LNCaP clone FGC (cell line): Measurements from ENCODE around the gene TRMT44.
"Not testable (repeated sequence)": the region's sequence is repeated elsewhere in the genome, so short reads cannot be mapped to it uniquely, and the experiment has no call there.

Source experiments
- DNase-seq: peaks from one replicate; pipeline ENCODE4 v3.0.0-alpha.2; 2011; ENCODE audit warnings: low read depth
- H3K4me3 ChIP-seq: 2 replicates; pipeline ENCODE4 v1.5.1; 2011; ENCODE audit warnings: mild to moderate bottlenecking, low read depth, low read length, control low read depth
- CTCF ChIP-seq: IDR thresholded peaks from 2 replicates; pipeline ENCODE4 v1.5.1; 2012; ENCODE audit warnings: mild to moderate bottlenecking; ENCODE audit not compliant: control insufficient read depth, insufficient read depth; ENCODE audit errors: extremely low read depth

Gene TRMT44

GRCh38 chr4:8411351-8412180 lies 29.0 kb upstream of the TRMT44 start:
- DNase-seq = no peak
- no peak for TF ChIP-seq CTCF
- H3K4me3 ChIP-seq = no peak overlapping the region

GRCh38 chr4:8412288-8412687 lies 28.3 kb upstream of the TRMT44 start:
- no peak overlapping the region for H3K4me3 ChIP-seq
- TF ChIP-seq CTCF = no peak
- DNase-seq = no peak

- TF ChIP-seq CTCF = no peak
- DNase-seq = no peak
- H3K4me3 ChIP-seq = no peak overlapping the region
Observed at GRCh38 chr4:8414377-8414776, 26.2 kb upstream of the TRMT44 start.

- no peak for TF ChIP-seq CTCF
- no peak for DNase-seq
- H3K4me3 ChIP-seq = no peak overlapping the region
Observed at GRCh38 chr4:8417071-8417614, 23.4 kb upstream of the TRMT44 start.

- TF ChIP-seq CTCF = no peak
- no peak overlapping the region for H3K4me3 ChIP-seq
- DNase-seq = no peak
Observed at GRCh38 chr4:8419222-8420041, 21.1 kb upstream of the TRMT44 start.

- H3K4me3 ChIP-seq, DNase-seq: not testable (repeated sequence)
Observed at GRCh38 chr4:8420151-8420550, 20.4 kb upstream of the TRMT44 start.

GRCh38 chr4:8422327-8422726 lies 18.2 kb upstream of the TRMT44 start:
- H3K4me3 ChIP-seq = peak overlapping the region; percentile 36
- DNase-seq = peak; percentile 95
- no peak for TF ChIP-seq CTCF
